DMS153 (cell line): ENCODE measurements around the gene ADAMTS2.

ENCODE experiments used
- DNase-seq: peaks from one replicate; lab custom pipeline; 2025; lab: John Stamatoyannopoulos, UW

ADAMTS2 gene

DNA sequence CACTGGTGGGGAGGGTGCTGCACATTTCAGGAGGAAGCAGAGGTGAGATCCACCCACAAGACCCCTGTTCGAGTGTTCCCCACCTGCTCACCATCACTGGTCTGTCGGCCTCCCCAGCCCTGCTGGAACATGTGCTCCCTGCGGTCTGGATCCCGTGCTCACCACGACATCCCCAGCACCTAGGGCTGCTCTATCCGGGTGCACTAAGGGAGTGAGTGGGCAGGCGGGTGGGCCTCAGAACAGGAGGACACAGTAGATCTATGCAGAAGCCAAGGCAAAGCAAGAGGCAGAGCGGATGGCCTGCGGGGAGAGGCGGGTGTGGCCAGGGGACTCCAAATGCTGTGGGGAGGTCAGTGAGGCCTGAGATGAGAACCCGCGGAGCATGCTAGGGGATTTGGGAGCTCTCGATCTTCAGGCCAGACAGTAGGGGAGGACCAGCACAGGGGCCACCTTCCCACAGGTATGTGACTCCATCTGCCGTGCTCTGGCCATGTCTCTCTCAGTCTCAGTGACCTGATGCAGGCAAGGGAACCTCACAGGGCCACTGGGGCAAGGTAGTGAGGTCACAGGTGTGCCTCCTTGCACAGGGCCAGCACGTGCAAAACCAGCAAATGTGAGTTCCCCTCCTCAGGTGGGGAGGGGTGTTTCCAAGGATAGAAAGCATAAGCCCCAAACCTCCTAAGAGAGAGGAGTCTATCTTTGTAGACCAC, 150.9 kb downstream of the ADAMTS2 start:
- no peak for DNase-seq

DNA sequence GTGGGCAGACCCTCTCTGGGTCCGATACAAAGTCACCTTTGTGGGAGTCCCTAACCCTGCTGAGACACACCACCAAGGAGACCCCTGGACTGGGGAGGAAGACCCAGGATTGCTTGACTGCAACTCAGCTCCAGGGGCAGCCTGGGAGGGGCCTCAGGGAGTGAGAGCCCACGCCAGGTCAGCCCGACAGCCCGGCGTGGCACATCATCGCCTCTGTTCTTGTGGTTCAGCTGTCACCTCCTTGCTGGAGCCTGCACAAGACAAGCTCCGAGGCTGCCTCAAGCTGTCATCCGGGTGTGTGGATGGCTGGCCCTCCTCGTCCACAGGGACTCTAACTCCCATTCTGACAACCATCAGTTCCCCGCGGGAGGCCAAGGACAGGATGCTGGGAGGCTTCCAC, 151.5 kb downstream of the ADAMTS2 start:
- no peak for DNase-seq

- DNase-seq, result no peak
Observed at GRCh38 chr5:179192891-179193470, 152.3 kb downstream of the ADAMTS2 start.

DNA sequence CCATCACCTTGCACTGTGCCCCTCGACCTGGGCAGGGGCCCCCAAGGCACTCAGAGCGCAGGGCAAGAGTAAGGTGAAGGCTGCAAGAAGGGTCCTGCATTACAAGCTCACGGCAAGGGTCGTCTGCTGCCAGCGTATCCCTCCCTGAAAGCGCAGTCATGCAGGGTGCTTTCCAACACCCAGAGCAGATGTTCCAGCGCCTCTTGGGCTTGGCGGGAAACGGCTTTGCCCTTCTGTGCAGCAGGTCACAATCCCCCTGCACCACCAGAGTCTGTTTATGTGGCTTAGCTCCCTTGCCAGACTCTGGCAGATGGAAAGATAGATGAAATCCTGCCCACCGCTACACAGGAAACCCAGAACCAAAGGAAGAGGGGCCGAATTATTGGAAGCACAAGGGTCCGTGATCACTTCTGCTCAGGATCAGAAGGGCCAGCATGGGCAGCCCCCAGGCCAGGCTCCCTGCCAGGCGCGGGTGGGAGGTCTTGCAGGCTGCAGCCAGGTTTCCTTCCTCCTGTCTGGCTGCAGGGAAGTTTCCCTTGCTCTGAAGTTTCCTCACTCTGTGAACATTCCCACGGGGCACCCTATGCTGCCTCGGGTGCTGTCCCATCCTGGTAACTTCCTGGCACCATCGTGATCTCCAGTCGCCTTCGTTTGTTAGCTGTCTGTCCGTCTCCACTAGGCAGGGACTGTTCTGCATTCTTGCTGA, 152.9 kb downstream of the ADAMTS2 start:
- no peak for DNase-seq

GRCh38 chr5:179191506-179192184, 153.6 kb downstream of the ADAMTS2 start:
- DNase-seq, result no peak

- no peak for DNase-seq
Observed at GRCh38 chr5:179190851-179191505, 154.3 kb downstream of the ADAMTS2 start.

- no peak for DNase-seq
Observed at GRCh38 chr5:179188636-179189035, 156.6 kb downstream of the ADAMTS2 start.

GRCh38 chr5:179187681-179188575, 157.3 kb downstream of the ADAMTS2 start:
- DNase-seq, result no peak

DNA sequence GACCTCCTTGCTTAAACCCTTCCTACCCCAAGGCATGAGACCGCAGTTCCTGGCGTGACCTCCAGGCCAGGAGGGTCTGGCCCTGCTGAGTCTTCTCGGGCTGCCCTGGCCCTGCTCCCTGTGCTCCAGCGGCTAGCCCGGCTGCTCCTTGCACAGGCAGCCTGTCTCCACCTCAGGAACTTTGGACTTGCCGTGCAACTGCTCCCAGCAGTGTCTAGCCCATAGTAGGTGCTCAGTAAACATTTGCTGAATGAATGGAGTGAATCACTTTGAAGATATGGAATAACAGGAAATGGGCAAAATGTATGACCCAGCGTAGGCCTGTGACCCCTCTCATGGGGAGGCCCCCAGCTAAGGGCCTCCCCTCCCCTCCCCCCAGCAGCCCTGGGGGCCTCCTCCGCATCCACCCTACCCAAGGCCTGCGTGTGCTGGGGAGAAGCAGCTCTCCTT, 158.0 kb downstream of the ADAMTS2 start:
- DNase-seq, result no peak

DNA sequence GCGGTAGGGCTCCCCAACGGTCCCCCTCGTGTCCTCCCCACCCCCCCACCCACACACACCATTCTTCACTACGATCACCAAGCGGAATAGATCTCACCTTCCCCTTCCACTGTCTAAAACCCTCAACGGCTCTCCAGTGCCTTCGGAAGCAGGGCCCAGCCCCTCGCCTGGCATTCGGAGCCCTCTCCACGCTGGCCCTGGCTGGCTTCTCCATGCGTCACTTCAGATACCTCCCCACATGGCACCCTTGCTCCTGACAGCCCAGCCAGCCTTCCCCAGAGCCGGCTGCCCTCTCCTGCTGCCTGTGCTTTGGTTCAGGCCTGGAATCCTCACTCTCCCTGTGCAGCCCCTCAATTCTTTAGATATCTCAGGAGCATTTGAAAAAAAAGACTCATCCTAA, 158.5 kb downstream of the ADAMTS2 start:
- no peak for DNase-seq

DNA sequence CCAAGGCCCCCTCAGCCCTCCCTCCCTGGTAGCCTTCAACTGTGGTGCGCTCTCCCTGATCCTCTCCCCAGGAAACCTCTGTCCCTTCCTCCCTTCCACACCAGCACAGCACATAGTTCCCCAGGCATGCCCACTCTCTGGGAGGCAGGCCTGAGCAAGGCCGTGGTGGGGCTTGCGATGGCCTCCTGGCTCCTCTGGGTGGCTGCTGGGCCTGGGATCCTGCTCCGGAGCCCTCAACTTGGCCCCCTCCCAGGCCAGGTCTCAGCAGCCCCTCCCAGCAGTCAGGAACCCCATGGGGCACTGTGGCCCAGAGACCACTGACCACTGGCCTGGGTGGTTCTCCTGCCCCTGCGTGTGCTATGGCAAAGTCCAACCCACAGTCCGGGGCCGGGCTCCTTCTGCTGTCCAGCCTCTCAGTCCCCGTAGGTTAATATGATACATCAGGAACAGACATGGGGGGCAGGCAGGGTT, 159.3 kb downstream of the ADAMTS2 start:
- no peak for DNase-seq

DNA sequence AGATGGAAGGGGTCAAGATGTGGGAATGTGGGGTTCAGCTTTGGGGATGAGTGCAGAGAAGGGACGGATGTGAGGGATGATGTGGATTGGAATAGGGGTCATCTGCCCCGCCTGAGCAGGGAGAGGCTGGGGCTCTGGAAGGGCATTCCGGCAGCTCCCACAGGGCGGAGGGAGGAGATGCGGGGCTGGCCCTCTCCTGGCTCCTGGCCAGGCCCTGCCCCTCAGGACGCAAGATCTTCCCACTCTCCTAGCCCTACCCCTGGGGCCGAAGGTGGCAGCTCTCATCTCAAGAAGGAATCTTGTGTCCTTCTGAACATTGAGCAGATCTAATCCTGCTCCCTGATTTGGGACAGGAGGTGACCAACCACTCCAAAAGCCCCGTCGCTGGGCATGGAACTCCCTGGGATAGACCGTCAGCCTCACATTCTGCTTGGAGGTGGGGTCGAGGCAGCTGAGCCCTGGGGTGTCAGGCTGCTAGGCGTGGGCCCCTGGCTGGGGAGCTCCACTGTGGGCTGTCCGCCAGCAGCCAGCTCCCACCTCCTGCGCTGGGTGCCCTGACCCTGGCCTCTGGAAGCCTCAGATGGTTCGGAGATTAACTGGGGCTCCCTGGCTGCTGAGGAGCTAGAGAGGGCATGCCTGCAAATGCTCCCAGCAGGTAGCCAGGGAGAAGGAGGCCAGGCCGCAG, 159.9 kb downstream of the ADAMTS2 start:
- DNase-seq, result no peak

GRCh38 chr5:179184521-179185050, 160.7 kb downstream of the ADAMTS2 start:
- no peak for DNase-seq

DNA sequence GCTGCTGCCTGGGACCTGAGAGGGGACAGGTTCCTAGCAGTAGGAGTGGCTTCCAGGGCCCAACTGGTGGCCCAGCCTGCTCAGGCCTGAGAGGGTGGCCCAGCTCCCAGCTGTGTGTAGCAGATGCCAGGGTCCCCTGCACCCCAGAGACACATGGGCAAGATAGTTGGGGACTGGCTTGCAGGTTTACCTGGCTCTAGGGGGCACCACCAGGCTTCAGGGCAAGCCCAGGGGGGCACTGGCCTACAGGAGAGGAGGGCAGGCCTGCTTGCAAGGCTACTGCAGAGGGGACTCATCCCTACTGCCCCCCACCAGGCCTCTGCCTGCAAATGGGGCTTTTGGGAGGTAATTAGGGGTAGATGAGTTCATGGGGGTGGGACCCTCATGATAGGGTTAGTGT, 161.8 kb downstream of the ADAMTS2 start:
- DNase-seq, result no peak

- no peak for DNase-seq
Observed at GRCh38 chr5:179182601-179183000, 162.7 kb downstream of the ADAMTS2 start.

DNA sequence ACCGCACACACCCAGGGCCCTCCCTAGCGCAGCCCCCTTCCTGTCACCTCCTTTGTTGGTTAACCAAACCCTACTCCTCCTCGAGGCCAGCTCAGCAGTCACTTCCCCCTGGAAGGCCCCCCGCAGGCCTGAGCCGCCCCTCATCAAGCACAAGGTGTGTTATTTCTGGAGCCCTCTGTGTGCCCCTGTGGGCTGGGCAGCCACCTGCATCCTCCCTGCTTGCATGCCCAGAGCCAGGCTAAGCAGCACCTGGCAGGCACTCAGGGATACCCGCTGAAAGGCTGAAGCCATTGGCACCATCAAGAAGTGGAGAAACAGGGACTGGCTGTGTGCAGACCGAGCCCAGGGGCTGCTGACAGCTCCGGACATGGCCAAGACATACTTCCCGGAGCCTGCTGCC, 163.3 kb downstream of the ADAMTS2 start:
- no peak for DNase-seq

GRCh38 chr5:179180921-179181645, 164.2 kb downstream of the ADAMTS2 start:
- DNase-seq, result no peak

- no peak for DNase-seq
Observed at GRCh38 chr5:179180061-179180610, 165.1 kb downstream of the ADAMTS2 start.
